GM18502 (cell line): Measurements from ENCODE around the gene MPPED1.

Experiments
- ATAC-seq: cut with Tn5 transposase; IDR thresholded peaks from one replicate; pipeline ENCODE4 v1.9.1; 2021; ENCODE audit warnings: mild to moderate bottlenecking; ENCODE audit not compliant: unreplicated experiment, poor library complexity

Gene MPPED1

DNA sequence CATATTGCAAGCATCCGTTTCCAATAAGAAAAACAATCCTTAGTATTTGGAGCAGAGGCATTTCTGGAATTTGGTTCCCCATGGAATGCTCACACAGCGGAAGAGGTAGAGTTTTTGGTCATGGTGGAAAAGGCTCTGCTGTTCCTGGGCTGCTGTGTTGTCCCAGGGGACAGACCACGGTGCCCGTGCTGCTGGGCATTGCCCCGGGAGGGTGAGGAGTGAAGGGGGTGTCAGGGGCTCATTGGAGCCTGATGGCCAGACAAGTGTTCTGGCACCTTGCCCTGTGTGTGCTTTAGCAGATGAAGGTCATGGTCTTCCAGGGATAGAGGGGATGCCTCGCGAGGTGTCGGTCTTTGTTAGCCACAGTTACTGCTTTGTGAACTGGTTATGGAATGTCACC, 61.2 kb downstream of the MPPED1 start:
- no peak for ATAC-seq

GRCh38 chr22:43473441-43473840, 61.6 kb downstream of the MPPED1 start:
- no peak for ATAC-seq

- no peak for ATAC-seq
Observed at GRCh38 chr22:43474161-43475101, 62.6 kb downstream of the MPPED1 start.

- ATAC-seq: no peak
Observed at GRCh38 chr22:43475549-43476076, 63.8 kb downstream of the MPPED1 start.

DNA sequence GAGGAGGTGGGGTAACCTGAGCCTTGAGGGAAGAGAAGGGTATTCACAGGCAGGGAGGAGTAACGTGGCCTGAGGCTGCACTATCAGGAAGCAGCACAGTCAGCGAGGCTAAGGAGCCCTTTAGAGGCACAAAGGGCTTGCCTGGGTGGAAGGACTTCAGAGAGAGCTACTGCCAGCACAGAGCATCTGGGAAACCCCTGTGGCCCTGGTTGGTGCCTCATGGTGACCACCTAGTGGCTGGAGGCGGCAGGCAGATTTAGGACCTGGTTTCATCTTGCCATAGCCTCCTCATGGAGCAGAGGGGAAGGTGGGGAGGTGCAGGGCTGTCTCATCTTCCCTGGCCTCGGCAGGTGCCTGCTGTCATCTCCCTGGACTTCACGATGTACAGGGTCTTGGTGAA, 64.5 kb downstream of the MPPED1 start:
- no peak for ATAC-seq

DNA sequence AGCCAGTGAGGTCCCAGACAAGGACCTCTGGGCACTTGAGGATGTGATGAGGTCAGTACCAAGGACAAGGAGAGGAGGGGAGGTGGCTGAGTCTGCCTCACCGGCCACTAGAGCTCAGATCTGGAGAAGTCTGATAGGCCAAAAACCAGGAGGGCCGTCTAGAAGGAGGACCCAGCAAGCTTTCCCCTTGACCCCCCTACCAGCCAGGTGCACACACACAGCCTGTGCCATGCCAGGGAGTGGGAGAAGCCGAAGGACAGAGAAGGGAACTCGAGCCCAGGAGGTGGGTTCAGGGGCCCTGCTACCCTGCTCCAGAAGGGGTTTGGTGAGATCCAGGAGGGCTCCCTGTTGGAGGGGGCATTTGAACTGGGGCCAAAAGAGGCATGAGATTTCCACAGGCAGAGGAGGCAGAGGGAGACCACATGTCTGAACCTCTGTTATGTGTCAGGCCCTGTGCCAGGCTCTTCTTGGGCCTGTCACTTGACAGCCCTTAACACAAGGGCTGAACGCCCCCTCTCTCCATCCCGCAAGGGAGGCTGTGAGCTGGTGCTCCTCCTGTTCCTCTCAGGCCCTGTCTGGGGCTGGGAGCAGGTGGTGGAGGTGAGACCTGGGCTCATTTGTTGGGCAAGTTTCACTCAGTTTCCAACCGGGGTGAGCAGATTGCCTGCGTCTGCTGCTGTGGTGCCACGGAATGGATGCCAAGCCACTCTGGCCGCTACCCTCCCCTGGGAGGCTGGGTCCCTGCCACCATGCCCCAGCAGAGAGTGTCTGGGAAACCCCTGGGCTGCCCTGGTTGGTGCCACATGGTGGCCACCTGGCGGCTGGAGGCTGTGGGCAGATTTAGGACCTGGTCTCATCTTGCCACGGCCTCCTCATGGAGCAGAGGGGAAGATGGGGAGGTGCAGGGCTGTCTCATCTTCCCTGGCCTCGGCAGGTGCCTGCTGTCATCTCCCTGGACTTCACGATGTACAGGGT, 65.2 kb downstream of the MPPED1 start:
- no peak for ATAC-seq

- ATAC-seq: no peak
Observed at GRCh38 chr22:43477966-43478365, 66.2 kb downstream of the MPPED1 start.

DNA sequence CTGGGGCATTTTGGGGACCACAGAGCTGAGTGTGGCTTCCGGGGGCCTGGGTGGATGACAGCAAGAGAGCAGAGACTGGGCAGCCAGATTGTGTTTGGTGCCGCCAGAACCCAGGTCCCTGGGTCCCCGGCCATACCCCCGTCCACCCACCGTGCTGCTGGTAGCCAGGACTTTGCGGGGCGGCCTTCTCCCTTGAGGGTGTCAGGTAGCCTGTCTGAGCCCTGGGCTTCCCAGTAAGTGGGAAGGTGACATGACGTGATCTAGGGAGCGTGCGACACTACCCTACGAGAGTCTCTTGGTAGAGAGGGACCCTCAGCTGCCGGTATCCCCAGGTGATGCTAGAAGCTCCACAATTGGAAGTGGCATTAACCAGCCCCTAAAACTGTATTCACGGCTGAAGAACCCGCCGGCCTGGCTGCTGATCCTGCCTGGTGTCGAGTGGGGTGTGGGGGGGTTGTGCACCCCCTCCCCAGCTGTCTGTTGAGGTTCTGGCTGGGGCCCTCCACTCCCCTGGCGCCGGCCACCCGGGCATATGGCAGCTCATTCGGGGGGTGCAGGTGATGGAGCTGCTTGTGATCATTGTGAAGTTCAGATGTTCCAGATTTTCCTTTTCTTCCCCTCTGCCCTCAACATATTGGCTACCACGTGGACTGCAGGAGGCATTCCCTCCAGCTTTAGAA, 66.9 kb downstream of the MPPED1 start:
- ATAC-seq: no peak

GRCh38 chr22:43479301-43479950, 67.6 kb downstream of the MPPED1 start:
- no peak for ATAC-seq

- ATAC-seq: no peak
Observed at GRCh38 chr22:43479962-43480361, 68.1 kb downstream of the MPPED1 start.

DNA sequence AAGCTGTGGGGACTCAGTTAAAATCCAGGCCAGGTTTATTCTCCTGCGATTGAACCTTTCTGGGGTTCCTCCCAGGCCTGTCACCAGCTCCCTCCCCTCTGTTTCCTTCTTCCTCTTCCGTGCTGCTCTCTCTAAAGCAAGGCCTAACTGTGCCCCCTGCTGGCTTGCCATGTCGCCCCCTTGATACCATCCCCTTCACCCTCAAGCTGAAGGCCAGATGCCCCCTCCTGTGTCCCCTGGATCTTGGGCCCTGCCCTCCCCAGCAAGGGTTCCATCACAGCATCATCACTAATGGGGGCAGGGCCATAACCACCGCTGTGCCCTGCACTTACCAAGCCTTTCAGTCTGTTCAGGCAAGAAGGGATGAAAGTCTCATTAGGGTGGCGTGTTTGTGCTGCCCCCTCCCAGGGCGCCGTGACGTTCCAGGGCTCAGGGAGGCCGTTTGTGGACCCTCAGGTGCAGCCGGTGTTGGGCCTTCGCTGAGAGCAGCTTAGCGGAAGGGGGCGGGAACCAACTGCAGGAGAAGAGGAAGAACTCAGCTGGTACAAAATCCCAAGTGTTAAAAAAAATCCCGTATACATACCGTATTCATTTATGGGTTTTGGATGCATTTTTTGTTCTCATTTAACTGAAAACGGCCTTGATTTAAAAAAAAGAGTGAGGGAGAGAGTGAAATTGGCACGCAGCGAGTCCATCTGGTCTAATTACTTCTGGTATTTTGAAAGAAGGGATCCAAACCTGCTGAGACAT, 69.9 kb downstream of the MPPED1 start:
- ATAC-seq: no peak

GRCh38 chr22:43482318-43482625, 70.5 kb downstream of the MPPED1 start:
- ATAC-seq: no peak

DNA sequence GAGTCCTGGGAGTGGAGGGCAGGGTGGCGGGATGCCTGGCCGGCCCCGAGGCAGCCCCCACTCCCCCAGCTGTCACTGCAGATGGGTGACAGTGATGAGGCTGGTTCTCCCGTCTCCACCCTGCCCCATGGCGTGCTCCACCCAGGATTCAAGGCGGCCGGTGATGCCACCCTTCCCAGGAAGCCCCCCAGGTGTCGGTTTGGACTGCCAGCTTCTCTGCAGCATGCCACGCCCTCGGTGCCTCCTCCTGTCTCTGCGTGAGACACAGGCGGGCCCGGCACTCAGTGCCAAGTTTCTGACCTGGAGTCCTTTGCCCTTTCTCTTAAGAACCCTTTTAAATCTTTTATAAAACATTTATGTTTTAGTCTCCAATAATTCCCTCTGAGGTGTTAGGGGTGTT, 71.5 kb downstream of the MPPED1 start:
- no peak for ATAC-seq

DNA sequence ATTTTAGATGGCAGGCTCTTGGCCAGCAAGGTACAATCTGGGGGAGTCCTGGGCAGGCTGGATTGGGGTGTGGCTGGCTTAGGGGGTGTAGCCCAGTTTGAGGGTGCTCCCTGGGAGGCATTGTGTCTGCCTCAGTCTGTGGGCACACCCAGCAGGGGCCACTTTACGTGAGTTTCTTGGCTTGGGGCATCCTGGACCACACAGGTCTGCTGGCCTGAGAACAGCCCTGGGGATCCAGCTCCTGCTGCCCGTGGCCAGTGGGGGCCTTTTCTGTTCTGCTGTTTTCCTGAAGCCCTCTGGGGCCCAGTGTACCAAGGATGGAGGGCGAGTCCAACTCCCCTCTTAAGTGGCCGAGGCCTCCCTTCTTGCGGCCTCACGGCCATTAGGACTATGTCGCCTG, 71.9 kb downstream of the MPPED1 start:
- no peak for ATAC-seq

DNA sequence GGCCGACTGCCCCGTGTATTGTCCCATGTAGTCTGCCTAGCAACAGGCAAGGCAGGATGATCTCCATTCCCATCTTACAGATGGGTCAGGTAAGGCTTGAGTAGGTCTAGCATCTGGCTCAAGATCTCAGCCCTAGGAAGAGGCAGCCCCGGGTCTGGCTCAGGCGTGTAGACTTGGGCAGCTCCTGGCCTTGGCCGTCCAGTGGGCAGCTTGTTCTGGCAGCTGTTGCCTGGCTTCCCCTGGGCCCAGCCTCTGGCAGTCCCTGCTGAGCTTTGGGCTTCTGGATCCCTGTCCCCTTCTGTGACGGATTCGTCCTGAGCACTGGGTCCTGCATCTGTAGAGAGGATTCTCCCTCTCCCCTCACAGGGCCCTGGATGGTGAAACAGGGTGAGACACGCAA, 72.4 kb downstream of the MPPED1 start:
- no peak for ATAC-seq

DNA sequence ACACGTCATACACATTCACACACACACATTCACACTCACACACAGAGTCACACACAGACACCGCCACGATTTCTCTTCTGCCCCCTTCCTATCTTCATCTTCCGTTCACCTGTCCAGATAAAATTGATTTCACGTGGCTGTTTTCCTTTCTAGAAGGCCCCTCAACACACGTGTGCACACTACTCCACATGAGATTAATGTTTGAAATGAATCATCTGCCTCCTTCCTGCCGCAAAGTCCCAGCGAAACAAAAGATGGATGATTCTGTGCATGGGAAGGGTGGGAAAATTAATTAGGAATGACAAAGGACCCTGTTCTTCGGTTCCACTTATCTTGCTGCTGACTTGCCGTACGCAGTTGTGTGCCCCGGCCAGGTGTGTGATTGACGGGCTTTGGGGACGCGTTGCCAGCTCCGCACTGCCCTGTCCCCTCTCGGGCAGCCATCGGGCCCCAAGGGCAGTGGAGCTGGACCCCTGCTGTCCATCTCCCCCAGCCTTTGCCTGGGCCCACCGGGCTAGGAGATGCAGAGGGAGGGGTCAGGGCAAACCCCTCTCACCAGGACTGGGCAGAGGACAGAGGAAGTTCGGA, 73.8 kb downstream of the MPPED1 start:
- ATAC-seq: no peak

- ATAC-seq: no peak
Observed at GRCh38 chr22:43487311-43488030, 75.7 kb downstream of the MPPED1 start.
